Stimulated activated CD8-positive, alpha-beta memory T cell treated with anti-CD3 and anti-CD28 coated beads, Interleukin-15, amount 100 ng/mL, for 1 hour (primary cell): ENCODE data around the gene MSRB1.
"Not testable (repeated sequence)": the region's sequence is repeated elsewhere in the genome, so short reads cannot be mapped to it uniquely, and the experiment has no call there.

Experiments used
- DNase-seq: peaks from one replicate; pipeline ENCODE4 v3.0.0-alpha.2; 2020; ENCODE audit warnings: low read depth

MSRB1 gene

DNA sequence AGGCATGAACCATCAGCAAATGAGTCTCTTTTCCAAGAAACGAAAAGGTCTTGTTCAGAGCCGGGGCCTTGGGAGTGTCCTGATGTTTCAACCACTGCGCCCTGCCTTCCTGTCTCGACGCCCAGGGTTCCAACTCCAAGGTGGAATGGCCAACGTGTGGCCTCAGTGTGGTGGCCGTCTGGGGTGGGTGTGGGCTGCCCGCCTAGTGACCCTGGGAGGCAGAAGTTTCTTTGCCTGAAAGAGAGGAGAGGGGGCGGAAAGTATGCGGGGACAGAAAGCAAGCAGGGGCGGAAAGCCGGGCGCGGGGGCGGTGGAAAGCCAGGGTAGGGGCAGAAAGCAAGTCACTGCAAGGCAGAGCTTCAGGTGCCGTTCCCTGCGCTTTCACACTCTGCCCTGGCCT lies 4.1 kb downstream of the MSRB1 start:
- DNase-seq, result no peak

DNA sequence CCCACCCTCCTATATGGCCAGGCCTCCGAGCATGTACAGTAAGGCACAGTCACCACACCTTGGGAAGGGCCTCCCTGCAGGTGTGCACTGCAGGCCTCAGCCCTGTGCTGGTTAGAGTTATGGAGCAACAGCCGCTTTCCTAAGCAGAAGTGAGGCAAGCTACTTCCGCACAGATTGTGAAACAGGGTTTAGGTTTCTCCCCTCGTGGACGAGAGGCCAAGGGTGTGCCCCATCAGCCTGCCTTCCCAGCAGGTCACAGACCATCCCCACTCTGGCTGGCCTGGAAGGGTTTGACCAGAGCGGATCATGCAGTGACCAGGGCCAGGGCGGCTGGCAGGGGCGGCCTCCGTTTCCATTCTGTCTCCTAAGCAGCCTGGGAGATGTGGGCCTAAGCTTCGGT lies 4.7 kb downstream of the MSRB1 start:
- no peak for DNase-seq

DNA sequence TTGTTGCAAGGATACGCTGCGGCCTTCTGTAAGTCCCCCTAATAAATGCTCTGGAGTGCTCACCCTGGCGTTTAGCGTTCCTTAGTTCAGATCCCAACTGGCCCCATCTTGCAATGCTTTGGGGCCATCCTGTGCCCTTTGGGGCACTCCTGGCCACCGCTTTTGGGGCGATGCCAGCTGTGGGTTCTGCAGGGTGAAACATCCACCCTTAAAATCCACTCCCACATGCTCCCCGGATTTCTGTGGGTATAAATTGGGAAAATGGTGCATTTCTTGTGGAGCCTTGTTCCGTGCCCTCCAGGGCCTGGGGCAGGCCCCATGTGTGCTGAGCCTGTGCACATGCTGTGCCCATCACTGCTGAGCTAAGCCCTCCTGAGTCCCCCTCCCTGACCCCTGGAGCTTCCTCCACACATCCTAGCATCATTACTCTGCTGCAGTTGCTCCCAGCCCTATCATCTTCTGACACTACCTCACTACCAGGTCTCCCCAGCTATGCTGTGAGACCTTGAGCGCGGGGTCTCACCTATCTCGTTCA lies 6.0 kb downstream of the MSRB1 start:
- no peak for DNase-seq

DNA sequence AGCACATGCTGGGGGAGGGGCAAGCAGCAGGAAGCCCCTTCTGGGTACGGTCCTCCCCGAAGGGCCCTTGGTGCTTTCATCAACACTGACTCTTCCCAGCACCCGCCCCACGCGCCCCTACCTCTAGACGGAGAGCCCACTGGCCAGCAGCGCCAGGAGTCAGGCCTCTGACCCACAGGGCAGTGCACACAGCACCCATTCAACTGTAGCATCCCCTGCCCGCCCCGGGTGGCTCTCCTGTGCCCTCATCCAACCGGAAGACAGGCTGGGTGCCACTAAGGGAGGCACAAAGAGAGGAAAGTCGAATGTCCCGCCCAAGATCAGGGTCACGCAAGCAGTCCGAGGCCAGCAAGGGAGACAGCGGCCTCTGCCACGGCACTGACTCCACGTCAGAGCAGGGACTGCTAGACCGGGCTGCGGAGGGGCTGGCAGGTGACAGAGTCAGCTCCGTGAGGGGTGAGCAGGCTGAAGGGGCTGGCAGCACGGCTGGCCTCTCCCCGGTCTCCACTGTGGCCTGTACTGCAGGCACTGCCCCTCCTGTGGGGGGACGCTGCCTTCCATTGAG lies 9.8 kb downstream of the MSRB1 start:
- DNase-seq, result no peak

DNA sequence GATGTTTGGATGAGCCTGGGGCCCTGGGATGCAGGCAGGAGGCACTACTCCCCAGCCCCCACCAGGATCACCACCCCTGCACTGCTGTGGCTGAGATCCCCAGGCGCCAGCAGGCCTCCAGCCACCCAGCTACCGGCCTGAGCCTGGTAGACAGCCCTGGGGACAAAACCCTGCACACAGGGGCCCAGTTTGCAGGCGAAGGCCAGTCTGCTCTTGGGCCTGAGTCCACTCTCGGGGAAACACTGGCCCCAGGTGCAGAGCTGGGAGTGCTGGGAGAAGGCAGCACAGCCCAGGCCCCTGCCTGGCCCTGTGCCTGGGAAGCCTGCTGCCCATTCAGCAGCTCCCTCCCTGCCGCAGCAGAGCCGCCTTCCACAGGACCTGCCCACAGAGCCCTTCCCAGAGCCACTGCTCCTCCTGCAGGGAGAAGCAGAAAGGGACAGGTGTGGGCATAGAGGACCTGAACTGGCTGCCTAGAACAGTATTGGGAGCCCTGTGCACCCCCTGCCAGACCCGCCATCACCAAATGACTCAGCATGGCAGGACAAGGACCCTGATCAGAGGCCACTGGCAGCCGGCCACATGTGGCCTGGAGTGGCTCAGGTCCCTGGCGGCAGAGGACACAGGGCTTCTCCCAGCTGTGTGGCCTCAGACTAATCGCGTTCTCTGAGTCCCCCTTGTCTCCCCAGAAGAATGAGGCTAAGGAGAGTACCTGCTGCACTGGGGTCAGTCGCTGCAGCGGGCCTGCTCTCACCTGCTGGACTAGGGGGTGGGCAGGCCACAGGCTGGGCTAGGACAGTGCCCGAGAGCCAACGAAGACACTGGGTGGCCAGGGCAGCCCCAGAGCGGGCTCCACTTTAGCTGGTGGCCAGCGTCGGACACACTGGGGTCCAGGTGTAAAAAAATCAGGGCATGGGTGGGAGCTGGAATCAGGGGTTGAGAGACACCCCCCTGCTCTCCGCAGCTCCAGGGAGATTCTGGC lies 10.7 kb downstream of the MSRB1 start:
- DNase-seq, result no peak

DNA sequence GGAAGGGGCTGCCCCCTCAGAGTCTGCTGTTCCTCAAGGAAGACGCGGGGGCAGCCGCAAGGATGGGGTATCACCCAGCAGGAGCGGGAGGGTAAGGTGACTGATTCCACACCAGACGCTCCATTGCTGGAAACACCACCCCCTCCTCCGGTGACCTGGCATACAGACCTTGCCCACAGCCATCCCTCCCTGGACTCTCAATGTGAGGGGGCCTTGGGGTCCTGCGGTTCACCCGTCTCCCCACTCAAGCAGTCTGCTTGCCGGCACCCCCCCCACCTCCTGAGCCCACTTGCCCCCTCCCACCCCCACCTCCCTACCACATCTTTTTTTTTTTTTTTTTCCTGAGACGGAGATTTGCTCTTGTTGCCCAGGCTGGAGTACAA lies 12.7 kb downstream of the MSRB1 start:
- no peak for DNase-seq

DNA sequence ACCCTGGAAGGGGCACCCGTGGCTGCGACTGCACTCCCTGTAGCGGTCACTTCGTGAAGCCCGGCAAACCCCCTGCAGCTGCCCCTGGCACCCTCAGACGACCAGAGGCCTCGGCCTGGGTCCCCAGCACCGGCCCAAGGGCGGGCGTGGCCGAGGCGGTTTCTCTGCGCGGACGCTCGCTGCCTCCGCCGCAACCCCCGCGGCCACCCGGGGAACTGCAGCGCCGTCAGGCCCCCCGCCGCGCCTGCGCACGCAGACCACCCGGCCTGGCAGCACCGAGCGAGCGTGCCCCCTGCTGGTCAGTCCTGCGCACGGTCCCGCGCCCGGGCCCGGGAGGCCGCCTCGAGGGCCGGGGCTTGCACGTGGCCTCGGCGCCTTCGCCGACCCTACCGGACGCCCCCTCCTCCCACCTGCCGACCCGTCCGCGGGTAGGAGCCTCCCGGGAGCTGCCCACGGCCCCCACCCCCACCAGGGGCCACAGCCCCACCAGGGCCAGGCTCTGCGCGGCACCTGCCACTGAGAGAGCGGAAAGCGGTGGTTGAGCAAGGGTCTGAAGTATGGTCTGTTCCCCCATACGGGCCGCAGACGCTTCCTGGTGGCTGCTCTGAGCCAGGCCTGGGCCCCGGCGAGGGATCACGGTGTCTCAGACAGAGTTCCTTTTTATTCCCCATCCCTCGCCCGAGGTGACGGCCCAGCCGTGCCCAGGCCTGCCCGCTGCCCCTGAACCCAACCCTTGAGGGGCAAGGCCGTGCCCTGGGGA lies 13.2 kb downstream of the MSRB1 start:
- DNase-seq, result peak; percentile 83

DNA sequence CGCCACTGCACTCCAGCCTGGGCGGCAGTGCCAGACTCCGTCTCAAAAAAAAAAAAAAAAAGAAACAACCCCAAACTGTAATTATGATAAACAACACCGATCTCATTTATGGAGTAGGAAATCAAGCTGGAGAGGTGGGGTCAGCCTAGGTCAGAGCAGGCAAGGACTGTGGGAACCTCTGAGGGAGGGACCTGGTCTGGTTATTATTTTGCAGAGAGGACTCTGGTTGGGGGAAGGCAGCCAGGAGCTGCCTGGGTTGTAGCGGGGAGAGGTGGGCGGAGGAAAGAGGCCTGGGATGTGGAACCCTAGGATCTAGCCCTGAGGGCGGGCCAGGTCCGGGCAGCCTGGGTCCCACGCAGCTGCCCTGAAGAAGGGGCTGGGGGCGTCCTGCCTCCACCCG lies 13.9 kb downstream of the MSRB1 start:
- no peak for DNase-seq

DNA sequence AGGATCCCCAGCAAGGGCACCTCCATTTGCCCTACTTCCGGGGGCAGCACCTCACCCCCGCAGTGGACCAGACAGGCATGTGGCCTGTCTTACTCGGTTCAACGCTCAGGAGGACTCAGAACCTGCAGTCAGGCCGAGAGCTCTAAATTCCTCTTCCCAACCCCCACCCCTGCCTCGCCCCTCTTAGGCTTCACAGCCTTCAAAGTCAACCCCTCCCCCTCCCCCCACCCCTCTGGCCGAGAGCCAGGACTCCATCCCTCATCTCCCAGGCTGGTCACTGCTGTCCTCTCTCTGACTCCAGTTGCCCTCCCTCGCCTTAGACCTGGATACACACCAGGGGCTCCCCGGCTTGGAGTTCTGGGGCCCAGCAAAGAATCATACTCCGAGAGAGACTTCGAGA lies 16.7 kb downstream of the MSRB1 start:
- DNase-seq, result no peak

DNA sequence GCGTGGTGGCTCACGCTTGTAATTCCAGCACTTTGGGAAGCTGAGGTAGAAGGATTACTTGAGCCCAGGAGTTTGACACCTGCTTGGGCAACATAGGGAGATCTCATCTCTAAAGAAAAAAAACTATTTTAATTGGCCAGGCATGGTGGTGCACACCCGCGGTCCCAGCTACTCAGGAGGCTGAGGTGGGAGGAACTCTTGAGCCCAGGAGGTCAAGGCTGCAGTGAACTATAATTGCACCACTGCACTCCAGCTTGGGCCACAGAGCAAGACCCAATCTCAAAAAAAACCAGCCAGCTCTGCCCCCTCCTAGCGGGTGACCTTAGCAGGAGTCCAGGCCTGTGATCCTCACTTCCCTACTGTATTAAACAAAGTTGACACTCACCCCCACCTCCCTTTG lies 18.9 kb downstream of the MSRB1 start:
- no peak for DNase-seq

DNA sequence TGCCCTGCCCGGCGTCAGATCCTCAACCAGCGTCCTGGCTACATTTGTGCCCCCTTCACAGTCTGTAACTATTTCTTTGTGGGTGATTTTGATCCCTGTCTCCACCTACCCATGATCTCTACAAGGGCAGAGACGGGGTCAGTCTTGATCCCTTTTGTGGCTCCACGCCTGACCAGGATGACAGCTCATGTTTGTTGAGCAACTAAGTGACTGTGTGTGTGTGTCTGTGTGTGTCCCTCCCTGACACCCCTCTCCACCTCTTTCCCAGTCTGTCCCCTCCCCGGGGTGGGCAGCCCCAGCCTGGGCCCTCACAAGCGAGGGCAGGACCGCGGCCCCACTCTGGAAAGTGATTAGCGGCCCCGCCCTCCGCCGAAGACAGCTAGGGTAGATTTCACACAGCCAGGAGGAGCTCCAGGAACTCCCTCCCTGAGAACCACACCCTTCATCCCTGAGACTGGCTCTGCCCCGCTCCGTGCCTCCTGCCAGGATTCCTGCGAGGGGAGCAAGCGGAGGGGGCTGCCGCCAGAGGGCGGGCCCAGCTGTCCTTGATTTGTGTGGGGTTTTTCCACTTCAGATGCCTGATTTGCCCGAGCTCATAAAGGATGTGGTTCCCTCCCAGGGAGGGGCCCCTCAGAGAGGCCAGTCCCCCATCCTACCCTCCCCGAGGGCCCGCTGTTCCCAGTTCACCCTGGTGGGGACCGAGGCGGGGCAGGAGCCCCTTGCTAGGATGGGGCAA lies 19.5 kb downstream of the MSRB1 start:
- no peak for DNase-seq

DNA sequence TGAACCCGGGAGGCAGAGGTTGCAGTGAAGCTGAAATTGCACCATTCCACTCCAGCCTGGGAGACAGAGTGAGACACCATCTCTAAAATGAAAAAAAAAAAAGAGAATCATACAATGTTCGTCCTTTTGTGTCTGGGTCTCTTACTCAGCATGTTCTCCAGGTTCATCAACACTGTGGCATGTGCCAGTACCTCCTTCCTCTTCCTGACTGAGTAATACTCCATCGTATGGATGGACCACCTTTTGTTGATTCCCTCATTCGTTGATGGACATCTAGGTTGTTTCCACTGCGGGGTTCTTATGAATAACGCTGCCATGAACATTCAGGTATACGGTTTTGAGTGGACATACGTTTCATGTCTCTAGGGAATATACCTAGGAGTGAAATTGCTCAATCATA lies 20.6 kb downstream of the MSRB1 start:
- no peak for DNase-seq

DNA sequence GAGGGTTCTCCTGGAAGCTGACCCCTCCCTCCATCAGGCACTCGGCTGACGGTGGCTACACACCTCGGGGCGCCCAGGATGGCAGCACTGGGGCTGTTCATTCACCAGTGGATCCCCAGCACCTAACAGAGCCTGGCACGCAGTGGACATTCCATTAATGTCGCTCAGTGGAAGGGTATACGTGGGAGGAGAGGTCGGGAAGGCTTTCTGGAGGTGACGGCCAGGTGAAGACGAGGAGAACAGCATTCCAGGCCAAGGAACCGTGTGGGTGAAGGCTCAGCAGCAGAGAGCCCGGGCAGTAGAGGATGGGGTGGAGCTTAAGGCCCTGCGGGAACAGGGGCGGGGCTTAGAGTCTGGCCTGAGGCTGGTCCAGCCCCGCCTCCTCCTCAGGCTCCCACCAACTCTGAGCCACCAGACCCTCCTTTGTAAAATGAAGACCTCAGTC lies 22.2 kb downstream of the MSRB1 start:
- no peak for DNase-seq

DNA sequence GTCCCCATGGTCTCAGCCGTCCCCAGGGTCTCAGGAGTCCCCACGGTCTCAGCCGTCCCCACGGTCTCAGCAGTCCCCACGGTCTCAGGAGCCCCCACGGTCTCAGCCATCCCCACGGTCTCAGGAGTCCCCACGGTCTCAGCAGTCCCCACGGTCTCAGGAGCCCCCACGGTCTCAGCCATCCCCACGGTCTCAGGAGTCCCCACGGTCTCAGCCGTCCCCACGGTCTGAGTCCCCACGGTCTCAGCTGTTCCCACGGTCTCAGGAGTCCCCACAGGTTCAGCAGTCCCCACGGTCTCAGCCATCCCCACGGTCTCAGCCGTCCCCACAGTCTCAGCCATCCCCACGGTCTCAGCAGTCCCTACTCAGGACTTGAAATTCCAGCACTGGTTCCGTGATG lies 22.9 kb downstream of the MSRB1 start:
- DNase-seq, result not testable (repeated sequence)

DNA sequence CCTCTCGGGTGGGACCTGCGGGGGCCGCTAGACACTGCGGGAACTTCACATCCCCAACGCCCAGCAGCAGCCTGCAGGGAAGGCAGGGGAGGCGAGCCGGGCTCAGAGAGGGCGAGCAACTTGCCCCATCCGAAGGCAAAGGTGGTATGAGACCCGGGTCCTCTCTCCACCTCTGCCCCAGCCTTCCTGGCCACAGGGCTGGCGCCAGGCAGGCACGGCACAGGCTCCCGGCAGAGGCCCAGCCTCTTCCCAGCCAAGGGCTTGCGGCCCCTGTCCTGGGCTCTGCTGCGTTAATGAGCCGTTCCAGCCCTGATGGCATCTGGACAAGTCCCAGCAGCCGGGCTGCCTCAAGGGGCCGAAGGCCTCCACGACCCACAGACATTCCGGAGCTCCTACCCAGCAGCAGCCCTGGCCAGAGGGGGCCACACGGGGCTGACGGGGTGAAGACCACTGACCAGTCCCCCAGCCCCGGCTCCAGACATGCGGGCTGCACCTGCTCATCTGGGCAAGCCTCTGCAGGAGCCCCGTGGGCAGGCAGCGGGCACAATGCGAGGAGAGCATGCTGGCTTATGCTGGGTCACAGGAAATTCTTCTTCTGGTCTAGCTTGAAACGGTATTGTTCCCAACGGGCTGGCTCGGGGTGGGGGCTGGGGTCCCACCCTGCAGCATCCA lies 23.5 kb downstream of the MSRB1 start:
- DNase-seq, result no peak

DNA sequence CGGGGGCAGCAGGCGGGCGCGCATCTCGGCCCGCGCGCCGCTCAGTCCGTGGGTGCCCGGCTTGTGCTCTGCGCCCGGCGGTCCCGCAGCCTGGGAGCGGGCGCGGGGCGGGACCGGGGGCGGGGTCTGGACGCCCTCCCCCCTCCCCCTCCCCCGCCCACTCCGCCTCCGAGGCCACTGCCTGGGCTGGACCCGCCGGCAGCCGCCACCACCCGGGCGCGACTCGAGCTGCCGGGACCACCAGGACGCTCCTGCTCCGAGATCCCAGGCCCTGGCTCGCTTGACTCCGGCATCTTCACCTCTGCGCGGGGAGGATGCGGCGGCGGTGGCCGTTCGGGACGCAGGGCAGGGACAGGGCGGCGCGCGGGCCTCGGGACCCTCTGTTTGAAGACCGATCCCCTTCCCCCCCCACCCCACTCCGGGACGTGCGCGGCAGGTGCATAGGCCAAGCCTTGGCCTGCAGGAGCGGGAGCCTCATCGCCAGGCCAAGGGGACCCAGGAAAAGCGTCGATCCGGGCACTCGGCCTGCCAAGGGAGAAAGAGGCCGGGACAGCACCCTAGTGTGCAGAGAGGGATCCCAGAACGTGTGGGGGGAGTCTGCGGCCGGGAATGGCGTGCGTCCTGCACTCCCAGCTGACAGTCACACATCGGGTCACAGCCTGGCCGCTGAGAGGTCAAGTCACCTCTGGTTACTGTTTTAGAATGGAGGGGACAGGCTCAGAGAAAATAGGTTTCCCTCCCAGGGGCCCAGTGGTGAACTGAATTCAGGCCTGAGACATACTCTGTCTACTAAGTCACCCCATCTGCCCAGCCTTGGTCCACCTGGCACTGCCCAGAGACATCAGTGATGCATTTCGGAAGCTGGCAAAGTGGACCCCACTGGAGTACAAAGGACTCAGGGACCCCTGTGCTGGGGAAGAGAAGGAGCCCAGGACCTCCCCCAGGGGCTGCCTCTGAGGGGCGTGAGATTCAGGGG lies 24.4 kb downstream of the MSRB1 start, which contains the start of gene HS3ST6:
Gene HS3ST6, minus strand, starts transcription at position 65 of the 976 bp plus-strand sequence. CDS start 92 bp downstream, outside the sequence.
- DNase-seq, result no peak

DNA sequence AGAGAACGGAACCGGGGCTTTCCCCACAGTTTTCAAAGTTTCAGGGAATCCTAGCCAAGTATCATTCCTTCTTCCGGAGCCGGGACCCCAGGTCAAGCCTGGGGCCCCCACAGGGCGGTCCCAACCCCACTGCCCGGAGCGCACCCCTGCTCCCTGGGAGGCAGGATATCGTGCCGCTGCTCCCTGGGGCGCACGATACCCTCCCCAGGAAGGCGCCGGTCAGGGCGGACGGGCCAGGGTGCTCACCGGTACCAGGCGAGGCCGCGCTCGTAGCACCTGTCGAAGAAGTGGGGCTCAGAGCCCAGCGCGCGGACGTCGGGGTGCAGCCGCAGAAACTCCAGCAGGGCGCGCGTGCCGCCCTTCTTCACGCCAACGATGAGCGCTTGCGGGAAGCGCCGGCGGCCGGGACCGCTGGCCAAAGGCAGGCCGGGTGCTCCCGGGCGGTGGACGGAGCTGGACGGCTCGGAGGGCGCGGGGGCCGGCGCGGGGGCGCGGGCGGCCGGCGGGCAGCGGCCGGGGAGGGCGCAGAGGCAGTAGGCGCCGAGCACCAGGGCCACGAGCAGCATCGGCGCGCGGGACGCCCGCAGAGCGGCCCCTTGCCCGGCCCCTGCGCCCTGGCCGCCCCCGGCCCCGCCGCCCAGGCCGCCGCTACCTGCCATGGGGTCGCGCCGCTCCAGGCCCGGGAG lies 25.2 kb downstream of the MSRB1 start:
- no peak for DNase-seq

DNA sequence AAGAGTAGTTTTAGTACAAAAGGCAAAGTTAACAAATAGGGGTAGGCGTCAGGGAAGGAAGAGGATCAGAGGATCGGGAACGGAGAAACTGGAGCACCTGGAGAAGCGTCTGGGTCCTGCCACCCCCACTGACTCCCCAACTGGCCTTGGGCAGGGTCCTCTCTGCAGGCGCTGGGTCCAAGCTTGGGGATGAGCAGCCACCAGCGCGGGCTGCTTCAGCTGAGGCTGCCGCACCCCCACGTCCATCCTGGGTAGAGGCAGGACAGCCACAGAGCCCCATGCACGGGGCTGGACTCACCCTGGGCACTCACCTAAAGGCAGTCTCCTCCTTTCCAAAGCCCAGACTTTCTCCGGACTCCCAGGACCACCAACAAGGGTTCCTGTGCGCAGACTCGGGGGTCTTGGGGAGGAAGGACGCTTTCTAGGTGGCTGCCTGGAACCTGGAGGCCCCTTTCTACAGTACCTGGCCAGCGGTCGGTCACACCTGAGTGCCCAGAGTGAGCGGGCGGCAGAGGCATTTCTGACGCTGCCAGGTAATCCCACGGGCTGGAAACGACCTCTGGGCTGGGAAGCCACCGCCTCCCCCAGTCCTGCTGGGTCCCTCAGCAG lies 25.8 kb downstream of the MSRB1 start:
- DNase-seq, result no peak

DNA sequence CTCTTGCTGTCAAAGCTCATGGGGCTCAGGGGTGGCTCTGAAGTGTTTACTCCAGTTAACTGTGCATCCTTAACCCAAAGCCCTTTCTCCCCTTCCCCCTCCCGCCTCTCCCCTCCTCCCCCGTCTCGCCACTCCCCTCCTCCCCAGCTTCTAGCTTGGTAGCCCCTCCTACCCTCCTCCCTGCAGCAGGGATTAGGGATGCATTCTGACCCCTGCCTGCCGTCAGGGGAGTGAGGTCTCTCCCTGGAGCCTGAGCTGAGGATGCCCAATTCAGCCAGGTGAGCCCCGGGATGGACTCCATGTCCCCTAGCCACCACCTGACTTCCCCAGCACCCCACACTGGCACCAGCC lies 26.4 kb downstream of the MSRB1 start:
- no peak for DNase-seq
